GM12878 (cell line): Measurements from ENCODE around the gene MAS1L.

Experiments
- CHD1 ChIP-seq: IDR thresholded peaks from 2 replicates; pipeline ENCODE4 v1.6.1; 2012; ENCODE audit warnings: low read depth, low read length, improper control_type of control experiment
- CTCF ChIP-seq, 3 experiments: IDR thresholded peaks in 2 of 3; conservative IDR thresholded peaks in 1 of 3; 2 replicates each; pipeline ENCODE4 v1.5.1; 2011; ENCODE audit warnings: low read depth in 3 of 3, low read length in 3 of 3, mild to moderate bottlenecking in 3 of 3, control low read depth in 2 of 3, moderate library complexity in 2 of 3, inconsistent platforms in 1 of 3, mixed read lengths in 1 of 3; ENCODE audit not compliant: control insufficient read depth in 2 of 3, insufficient read depth in 1 of 3; ENCODE audit errors: extremely low read depth in 1 of 3
- EZH2 ChIP-seq: IDR thresholded peaks from 2 replicates; pipeline ENCODE4 v1.6.1; 2012; ENCODE audit warnings: low read depth, mild to moderate bottlenecking, control low read depth, inconsistent platforms, low read length, borderline replicate concordance; ENCODE audit not compliant: control insufficient read depth
- FOXK2 ChIP-seq: fragments of 450-650 bp; IDR thresholded peaks from 2 replicates; pipeline ENCODE4 v1.6.1; 2017; ENCODE audit warnings: mild to moderate bottlenecking, moderate library complexity
- NFYB ChIP-seq: IDR thresholded peaks from 2 replicates; pipeline ENCODE4 v1.6.1; 2011; ENCODE audit warnings: low read depth, mild to moderate bottlenecking, low read length, improper control_type of control experiment, moderate library complexity; ENCODE audit not compliant: insufficient read depth
- POLR2A ChIP-seq: IDR thresholded peaks from 2 replicates; pipeline ENCODE4 v1.6.1; 2011; ENCODE audit warnings: low read depth, mild to moderate bottlenecking, low read length
- POLR2AphosphoS5 ChIP-seq: IDR thresholded peaks from 2 replicates; pipeline ENCODE4 v1.6.1; 2011; ENCODE audit warnings: mild to moderate bottlenecking, low read length, inconsistent platforms
- RELA ChIP-seq: fragments of 450-650 bp; IDR thresholded peaks from 2 replicates; pipeline ENCODE4 v1.8.0; 2014; ENCODE audit warnings: borderline replicate concordance; ENCODE audit not compliant: partially characterized antibody
- SMC3 ChIP-seq: IDR thresholded peaks from 2 replicates; pipeline ENCODE4 v1.6.1; 2011; ENCODE audit warnings: low read length, improper control_type of control experiment, borderline replicate concordance
- TF ChIP-seq, protein P1 (sequence below): IDR thresholded peaks from 2 replicates; pipeline ENCODE4 v1.6.1; 2011; ENCODE audit warnings: mild to moderate bottlenecking, low read depth, low read length, moderate library complexity; ENCODE audit not compliant: insufficient replicate concordance
- TF ChIP-seq, protein P2 (sequence below): IDR thresholded peaks from 2 replicates; pipeline ENCODE4 v1.6.1; 2011; ENCODE audit warnings: low read depth, mild to moderate bottlenecking, low read length, moderate library complexity, borderline replicate concordance; ENCODE audit errors: extremely low read depth

- TF ChIP-seq NFYB = no peak
- no peak for TF ChIP-seq FOXK2
- TF ChIP-seq CHD1 = no peak
- TF ChIP-seq EZH2 = no peak
- TF ChIP-seq RELA = no peak
- TF ChIP-seq CTCF (IDR thresholded peaks at IDR 0.05 in 2 of 3, conservative IDR thresholded peaks at IDR 0.05 in 1 of 3; ENCODE audit: control insufficient read depth in 2 of 3, extremely low read depth in 1 of 3, insufficient read depth in 1 of 3, low read depth in 3 of 3, low read length in 3 of 3) = no peak
- TF ChIP-seq, protein P1, sequence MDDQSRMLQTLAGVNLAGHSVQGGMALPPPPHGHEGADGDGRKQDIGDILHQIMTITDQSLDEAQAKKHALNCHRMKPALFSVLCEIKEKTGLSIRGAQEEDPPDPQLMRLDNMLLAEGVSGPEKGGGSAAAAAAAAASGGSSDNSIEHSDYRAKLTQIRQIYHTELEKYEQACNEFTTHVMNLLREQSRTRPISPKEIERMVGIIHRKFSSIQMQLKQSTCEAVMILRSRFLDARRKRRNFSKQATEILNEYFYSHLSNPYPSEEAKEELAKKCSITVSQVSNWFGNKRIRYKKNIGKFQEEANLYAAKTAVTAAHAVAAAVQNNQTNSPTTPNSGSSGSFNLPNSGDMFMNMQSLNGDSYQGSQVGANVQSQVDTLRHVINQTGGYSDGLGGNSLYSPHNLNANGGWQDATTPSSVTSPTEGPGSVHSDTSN = no peak
- no peak for TF ChIP-seq POLR2A
- TF ChIP-seq, protein P2, sequence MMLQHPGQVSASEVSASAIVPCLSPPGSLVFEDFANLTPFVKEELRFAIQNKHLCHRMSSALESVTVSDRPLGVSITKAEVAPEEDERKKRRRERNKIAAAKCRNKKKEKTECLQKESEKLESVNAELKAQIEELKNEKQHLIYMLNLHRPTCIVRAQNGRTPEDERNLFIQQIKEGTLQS = no peak
- no peak for TF ChIP-seq POLR2AphosphoS5
- no peak for TF ChIP-seq SMC3
These were observed 2.8 kb upstream of the MAS1L start for GRCh38 chr6:29490552-29490951.
